Endothelial cell of umbilical vein (primary cell): ENCODE measurements around the gene SLC39A12. TPM values are rescaled to one million over a fixed set of nuclear protein-coding genes. Genes with fewer than 3 reads are reported as not detected.

Experiments
- BruUV-seq: library from RNA; stranded (reverse); fragments of 400-500 nt; replicated peaks from 2 replicates; lab custom pipeline; 2021; lab: Mats Ljungman, UMichigan
- CTCF ChIA-PET: fragments of 300-600, 350-600 bp; sonication (Branson Sonifier 250); formaldehyde crosslinking; loops from one replicate; lab custom pipeline; 2021; ENCODE audit warnings: antibody characterized with exemption, inconsistent platforms; lab: Charles Lee
- POLR2A ChIA-PET: fragments of 300-600, 350-600 bp; sonication (Branson Sonifier 250); formaldehyde crosslinking; loops from one replicate; lab custom pipeline; 2021; ENCODE audit warnings: antibody characterized with exemption, inconsistent platforms; lab: Charles Lee
- DNase-seq: peaks from one replicate; pipeline ENCODE4 v3.0.0-alpha.2; 2011; ENCODE audit warnings: low read depth, low spot score
- FAIRE-seq: peaks from 2 replicates; lab custom pipeline; 2011; peaks lifted over from hg19 to GRCh38; lab: Jason Lieb, UNC
- H2AFZ ChIP-seq: 2 replicates; pipeline ENCODE4 v1.6.0; 2012; ENCODE audit warnings: low read depth, low read length, control low read depth, inconsistent platforms
- H3K27ac ChIP-seq: 2 replicates; pipeline ENCODE4 v1.5.1; 2011; ENCODE audit warnings: low read depth, mild to moderate bottlenecking, control low read depth, low read length, moderate library complexity; ENCODE audit not compliant: insufficient read depth
- H3K27me3 ChIP-seq, 2 experiments: 2 replicates each; pipeline versions ENCODE4 v1.6.0 to v1.6.1; 2011; ENCODE audit warnings: low read length in 2 of 2, mixed read lengths in 1 of 2; ENCODE audit not compliant: control insufficient read depth in 2 of 2, insufficient read depth in 2 of 2
- H3K36me3 ChIP-seq, 2 experiments: 2 replicates in 1 of 2; 3 replicates in 1 of 2; pipeline ENCODE4 v1.5.1; 2011; ENCODE audit warnings: low read length in 2 of 2, mild to moderate bottlenecking in 1 of 2, moderate library complexity in 1 of 2; ENCODE audit not compliant: control insufficient read depth in 2 of 2, insufficient read depth in 2 of 2; ENCODE audit errors: extremely low read depth in 1 of 2
- H3K4me1 ChIP-seq: 3 replicates; pipeline ENCODE4 v1.5.1; 2011; ENCODE audit warnings: mild to moderate bottlenecking, low read length; ENCODE audit not compliant: control insufficient read depth, insufficient read depth; ENCODE audit errors: extremely low read depth
- H3K4me2 ChIP-seq: 2 replicates; pipeline ENCODE4 v1.6.1; 2011; ENCODE audit warnings: low read length, control low read depth, mixed read lengths; ENCODE audit not compliant: insufficient read depth
- H3K4me3 ChIP-seq, 3 experiments: fragments of 200-600 bp in 1 of 3; sonication (generic), shearing (Covaris generic) in 1 of 3; replicated peaks in 1 of 3; 2 replicates each; pipeline ENCODE4 v1.5.1; 2011 to 2016; ENCODE audit warnings: control low read depth in 3 of 3, low read length in 3 of 3, mild to moderate bottlenecking in 2 of 3, inconsistent platforms in 1 of 3, low read depth in 1 of 3, moderate library complexity in 1 of 3; ENCODE audit not compliant: insufficient read depth in 1 of 3
- H3K79me2 ChIP-seq: 2 replicates; pipeline ENCODE4 v1.6.0; 2012; ENCODE audit warnings: low read length, inconsistent platforms; ENCODE audit not compliant: control insufficient read depth, insufficient read depth
- H3K9ac ChIP-seq: replicated peaks from 2 replicates; pipeline ENCODE3; 2011; ENCODE audit warnings: low read length, control low read depth; ENCODE audit not compliant: insufficient read depth; ENCODE audit errors: extremely low read depth
- H3K9me1 ChIP-seq: replicated peaks from 3 replicates; pipeline ENCODE4 v1.6.0; 2011; ENCODE audit warnings: mild to moderate bottlenecking, low read length; ENCODE audit not compliant: control insufficient read depth, insufficient read depth; ENCODE audit errors: extremely low read depth
- H3K9me3 ChIP-seq: replicated peaks from 2 replicates; pipeline ENCODE4 v1.5.1; 2012; ENCODE audit warnings: low read length, inconsistent platforms; ENCODE audit not compliant: control insufficient read depth, insufficient read depth
- H4K20me1 ChIP-seq: replicated peaks from 2 replicates; pipeline ENCODE3; 2011; ENCODE audit warnings: mild to moderate bottlenecking, low read length; ENCODE audit not compliant: control insufficient read depth, insufficient read depth; ENCODE audit errors: extremely low read depth
- EZH2 ChIP-seq: IDR thresholded peaks from 2 replicates; pipeline ENCODE4 v1.6.1; 2012; ENCODE audit warnings: borderline replicate concordance, low read depth, mild to moderate bottlenecking, moderate library complexity, low read length, inconsistent platforms; ENCODE audit not compliant: severe bottlenecking
- FOS ChIP-seq: IDR thresholded peaks from 2 replicates; pipeline ENCODE4 v1.6.1; 2011; ENCODE audit warnings: mild to moderate bottlenecking, low read length, moderate library complexity, borderline replicate concordance; ENCODE audit not compliant: insufficient read depth
- GATA2 ChIP-seq: IDR thresholded peaks from 2 replicates; pipeline ENCODE4 v1.7.0; 2011; ENCODE audit warnings: low read depth, mild to moderate bottlenecking, moderate library complexity, mixed read lengths, low read length; ENCODE audit not compliant: insufficient read length, insufficient read depth
- JUN ChIP-seq: IDR thresholded peaks from 2 replicates; pipeline ENCODE4 v1.6.1; 2011; ENCODE audit warnings: borderline replicate concordance, low read depth; ENCODE audit not compliant: insufficient read length, insufficient read depth
- POLR2A ChIP-seq: IDR thresholded peaks from 2 replicates; pipeline ENCODE4 v1.6.1; 2012; ENCODE audit warnings: low read depth, mild to moderate bottlenecking, control low read depth, low read length
- POLR2AphosphoS5 ChIP-seq: IDR thresholded peaks from 2 replicates; pipeline ENCODE4 v1.6.1; 2012; ENCODE audit warnings: low read depth, mild to moderate bottlenecking, control low read depth, low read length, moderate library complexity; ENCODE audit not compliant: insufficient read depth
- dilution Hi-C: fragments of 300-500 bp; cut with MboI; formaldehyde crosslinking; loops from one replicate; pipeline ENCODE4 v1.15.0; 2019; ENCODE audit warnings: low sequenced_read_pairs; ENCODE audit not compliant: extremely low pct_ligation_motif_present
- intact Hi-C: fragments of 100-400 bp; cut with micrococcal nuclease; formaldehyde crosslinking; loops from one replicate; pipeline ENCODE4 v1.10.0; 2022
- polyA plus RNA-seq, 4 experiments: library from polyadenylated mRNA; depleted of rRNA in 3 of 4; stranded (reverse) in 3 of 4; unstranded in 1 of 4; fragments of >200 nt; gene quantifications; 2 replicates each; pipeline versions ENCODE4 v1.2.1 to v1.2.3, GENCODE V29; 2011 to 2012; ENCODE audit warnings: missing spikeins in 1 of 4
- total RNA-seq: library from RNA; stranded (reverse); gene quantifications from 2 replicates; pipeline ENCODE4 v1.2.3, GENCODE V29; 2021
- TF ChIP-seq, protein P1 (sequence below), 2 donors: IDR thresholded peaks; 1 replicate in 1 of 2; 2 replicates in 1 of 2; pipeline ENCODE4 v1.5.1; 2011; ENCODE audit warnings: low read length in 2 of 2, mild to moderate bottlenecking in 2 of 2, moderate library complexity in 2 of 2, control low read depth in 1 of 2, inconsistent platforms in 1 of 2, low read depth in 1 of 2; ENCODE audit not compliant: insufficient read depth in 1 of 2; ENCODE audit errors: extremely low read depth in 1 of 2
- TF ChIP-seq, protein P2 (sequence below): IDR thresholded peaks from 2 replicates; pipeline ENCODE4 v1.6.1; 2011; ENCODE audit not compliant: insufficient read depth, insufficient read length

The SLC39A12 gene
- total and polyA plus RNA-seq, 2 donors (not counting 3 experiments of a cell fraction or from before 2014, with no cell fraction given), result not detected

- Histone ChIP-seq H3K79me2 (no peaks in the 10 kb centered on the region), H3K4me3 (no peak overlapping the region), H3K9ac (no peak overlapping the region), H3K4me2 (no peak overlapping the region), H2AFZ (no peak overlapping the region), H3K36me3 (no peaks in the 10 kb centered on the region), H3K9me3 (no peaks in the 10 kb centered on the region), H3K27me3 (peaks cover 0 to 5% of the 10 kb centered on the region in 2 experiments), H4K20me1 (no peaks in the 10 kb centered on the region), H3K9me1 (no peaks in the 10 kb centered on the region), H3K27ac (no peak overlapping the region), H3K4me1 (no peaks in the 10 kb centered on the region)
- intact Hi-C loops (no loop called here), dilution Hi-C loops (no loop called here)
- ChIA-PET CTCF (no interaction called here), POLR2A (no interaction called here)
- FAIRE-seq, result no peak
- no peak for TF ChIP-seq POLR2A
- TF ChIP-seq EZH2, result no peak
- TF ChIP-seq GATA2, result no peak
- no peak for TF ChIP-seq POLR2AphosphoS5
- TF ChIP-seq FOS, result no peak
- TF ChIP-seq, protein P1, sequence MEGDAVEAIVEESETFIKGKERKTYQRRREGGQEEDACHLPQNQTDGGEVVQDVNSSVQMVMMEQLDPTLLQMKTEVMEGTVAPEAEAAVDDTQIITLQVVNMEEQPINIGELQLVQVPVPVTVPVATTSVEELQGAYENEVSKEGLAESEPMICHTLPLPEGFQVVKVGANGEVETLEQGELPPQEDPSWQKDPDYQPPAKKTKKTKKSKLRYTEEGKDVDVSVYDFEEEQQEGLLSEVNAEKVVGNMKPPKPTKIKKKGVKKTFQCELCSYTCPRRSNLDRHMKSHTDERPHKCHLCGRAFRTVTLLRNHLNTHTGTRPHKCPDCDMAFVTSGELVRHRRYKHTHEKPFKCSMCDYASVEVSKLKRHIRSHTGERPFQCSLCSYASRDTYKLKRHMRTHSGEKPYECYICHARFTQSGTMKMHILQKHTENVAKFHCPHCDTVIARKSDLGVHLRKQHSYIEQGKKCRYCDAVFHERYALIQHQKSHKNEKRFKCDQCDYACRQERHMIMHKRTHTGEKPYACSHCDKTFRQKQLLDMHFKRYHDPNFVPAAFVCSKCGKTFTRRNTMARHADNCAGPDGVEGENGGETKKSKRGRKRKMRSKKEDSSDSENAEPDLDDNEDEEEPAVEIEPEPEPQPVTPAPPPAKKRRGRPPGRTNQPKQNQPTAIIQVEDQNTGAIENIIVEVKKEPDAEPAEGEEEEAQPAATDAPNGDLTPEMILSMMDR (IDR thresholded peaks at IDR 0.05; ENCODE audit: extremely low read depth in 1 of 2, insufficient read depth in 1 of 2, low read depth in 1 of 2, low read length in 2 of 2), result no peak
- TF ChIP-seq JUN, result no peak
- TF ChIP-seq, protein P2, sequence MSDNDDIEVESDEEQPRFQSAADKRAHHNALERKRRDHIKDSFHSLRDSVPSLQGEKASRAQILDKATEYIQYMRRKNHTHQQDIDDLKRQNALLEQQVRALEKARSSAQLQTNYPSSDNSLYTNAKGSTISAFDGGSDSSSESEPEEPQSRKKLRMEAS, result no peak
- BruUV-seq, result no TSS peak
- no peak for DNase-seq
Measured at GRCh38 chr10:17915181-17915580, 36.5 kb upstream of the SLC39A12 start.
